GM18858 (cell line): ENCODE results near the gene NOM1.
A peak's percentile ranks its signal among the peaks of the same experiment; 100 is the strongest.

ENCODE experiments used
- ATAC-seq: cut with Tn5 transposase; IDR thresholded peaks from one replicate; pipeline ENCODE4 v1.9.1; 2021; ENCODE audit not compliant: unreplicated experiment

NOM1 gene

GRCh38 chr7:157003445-157003755 lies 53.9 kb downstream of the NOM1 start:
- no peak for ATAC-seq

- no peak for ATAC-seq
Observed at GRCh38 chr7:157003756-157004520, 54.4 kb downstream of the NOM1 start.

GRCh38 chr7:157004521-157005455 lies 55.3 kb downstream of the NOM1 start:
- ATAC-seq: no peak

GRCh38 chr7:157005456-157006204 lies 56.1 kb downstream of the NOM1 start:
- no peak for ATAC-seq

- no peak for ATAC-seq
Observed at GRCh38 chr7:157006205-157006747, 56.8 kb downstream of the NOM1 start.

- no peak for ATAC-seq
Observed at GRCh38 chr7:157006829-157007469, 57.4 kb downstream of the NOM1 start.

- ATAC-seq: no peak
Observed at GRCh38 chr7:157007470-157008066, 58.1 kb downstream of the NOM1 start.

- no peak for ATAC-seq
Observed at GRCh38 chr7:157008206-157009169, 59.0 kb downstream of the NOM1 start.

- ATAC-seq: no peak
Observed at GRCh38 chr7:157009170-157009777, 59.8 kb downstream of the NOM1 start.

- ATAC-seq: peak; percentile 33
Observed at GRCh38 chr7:157009778-157010587, 60.5 kb downstream of the NOM1 start.

GRCh38 chr7:157010588-157011332 lies 61.2 kb downstream of the NOM1 start, which contains the start of gene MNX1:
MNX1 (minus strand) TSS chr7:157010663; CDS start chr7:157010350, 313 bp downstream.
- peak; percentile 69 for ATAC-seq

- ATAC-seq: no peak
Observed at GRCh38 chr7:157011333-157012112, 62.0 kb downstream of the NOM1 start.

- no peak for ATAC-seq
Observed at GRCh38 chr7:157012113-157012547, 62.6 kb downstream of the NOM1 start.

- ATAC-seq: no peak
Observed at GRCh38 chr7:157013101-157013500, 63.6 kb downstream of the NOM1 start.

- no peak for ATAC-seq
Observed at GRCh38 chr7:157013602-157014549, 64.4 kb downstream of the NOM1 start.
